NCI-H1930 (cell line): Measurements from ENCODE around the gene ATP6V1G2.
"Not testable (repeated sequence)": the region's sequence is repeated elsewhere in the genome, so short reads cannot be mapped to it uniquely, and the experiment has no call there.

Experiments
- DNase-seq, 2 experiments: peaks; one replicate each; lab custom pipeline; 2025; lab: John Stamatoyannopoulos, UW

Gene ATP6V1G2

DNA sequence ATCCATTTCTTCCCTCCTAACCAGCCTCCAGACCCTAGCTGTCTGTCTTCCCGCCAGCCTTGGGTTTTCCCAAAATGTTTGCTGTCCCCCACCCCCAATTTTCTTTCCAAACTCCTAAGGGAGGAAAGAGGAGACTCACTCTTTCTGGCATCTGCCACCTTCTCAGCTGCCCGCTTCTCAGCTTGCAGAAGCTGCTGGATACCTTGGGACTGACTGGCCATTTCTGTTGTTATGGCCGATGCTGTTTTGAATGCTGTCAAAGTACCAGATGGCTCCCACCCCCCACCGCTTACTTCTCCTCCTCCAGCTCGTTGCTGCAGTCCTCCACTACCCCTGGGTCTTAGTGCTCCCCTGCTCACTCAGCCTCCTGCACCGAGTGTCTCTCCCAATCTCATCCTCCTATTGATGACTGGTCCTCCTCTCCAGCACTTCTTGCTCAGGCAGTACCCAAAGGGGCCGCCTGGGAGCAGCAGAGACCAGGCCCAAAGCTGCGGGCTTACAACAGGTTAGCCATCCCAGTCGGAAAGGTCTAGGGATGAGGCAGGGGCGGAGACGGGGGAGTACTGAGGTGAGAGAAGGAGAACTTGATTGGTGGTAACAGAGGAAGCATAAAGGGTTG lies at the start of gene ATP6V1G2:
TSS of gene ATP6V1G2 (minus strand) at position 270 of the 619 bp plus-strand sequence. CDS start at position 221, 49 bp downstream.
- DNase-seq = peak; percentile 85 to 87

DNA sequence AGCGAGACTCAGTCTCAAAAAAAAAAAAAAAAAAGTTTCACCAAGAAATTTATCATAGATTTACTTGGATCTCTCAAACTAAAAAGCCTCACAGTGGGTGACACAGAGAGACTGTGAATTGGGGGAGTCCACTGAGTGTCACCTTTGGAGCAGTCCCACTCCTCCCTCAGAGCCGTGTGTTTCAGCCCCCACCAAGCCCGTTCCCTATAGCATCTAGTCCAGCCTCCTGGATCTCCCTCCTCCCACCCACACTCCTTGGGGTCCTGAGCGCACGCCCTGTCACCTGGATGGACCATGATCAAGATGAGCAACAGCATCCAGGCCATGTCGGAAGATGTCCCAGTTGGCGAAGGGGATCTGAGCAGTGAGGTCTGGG lies 46.0 kb upstream of the ATP6V1G2 start:
- no peak for DNase-seq

DNA sequence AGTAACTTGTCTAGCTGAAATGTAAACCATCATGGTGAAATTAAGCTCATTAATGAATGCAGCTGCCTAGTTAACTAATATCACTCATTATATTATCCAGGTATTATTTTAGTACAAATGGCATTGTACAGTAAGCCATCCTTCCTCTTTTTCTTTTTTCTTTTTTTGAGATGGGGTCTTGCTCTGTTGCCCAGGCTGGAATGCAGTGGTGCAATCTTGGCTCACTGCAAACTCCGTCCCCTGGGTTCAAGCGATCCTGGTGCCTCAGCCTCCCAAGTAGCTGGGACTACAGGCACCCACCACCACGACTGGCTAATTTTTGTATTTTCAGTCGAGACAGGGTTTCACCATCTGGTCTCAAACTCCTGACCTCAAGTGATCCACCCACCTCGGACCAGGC lies 44.3 kb upstream of the ATP6V1G2 start:
- not testable (repeated sequence) for DNase-seq

DNA sequence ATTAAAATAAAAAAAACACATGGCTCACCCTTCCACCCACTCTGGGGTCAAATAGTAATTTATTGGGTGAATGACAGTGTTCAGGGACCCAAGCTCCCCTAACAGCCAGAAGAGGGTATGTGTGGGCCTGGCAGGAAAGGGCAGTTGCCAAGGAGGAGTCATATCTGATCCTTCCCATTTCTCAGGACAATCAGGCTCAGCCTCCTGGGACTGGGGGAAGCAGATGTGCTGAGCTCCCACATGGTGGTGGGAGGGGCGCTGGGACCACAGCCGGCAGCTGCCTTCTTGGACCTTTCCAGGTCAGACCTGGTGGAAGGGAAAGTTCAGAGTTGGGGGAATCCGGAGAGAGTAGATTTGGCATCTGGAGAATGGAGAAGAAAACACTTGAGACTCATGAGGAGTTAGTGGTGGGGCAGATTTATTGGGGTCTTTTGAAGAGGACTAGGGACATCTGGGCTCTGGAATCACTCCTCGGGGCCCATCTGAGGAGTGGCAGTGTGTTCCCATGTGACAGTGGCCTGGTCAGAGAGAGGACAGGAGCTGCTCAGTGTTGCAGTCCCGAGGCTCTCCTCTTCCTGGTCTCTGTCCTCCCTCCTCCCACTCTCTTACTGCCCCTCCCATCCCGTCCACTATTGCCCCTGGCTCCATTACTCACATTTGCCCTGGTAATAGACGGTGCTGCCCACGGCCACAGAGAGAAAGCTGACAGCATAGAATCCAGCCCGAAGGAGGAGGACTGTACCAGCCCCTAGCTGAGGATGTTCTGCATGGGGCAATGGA lies 42.7 kb upstream of the ATP6V1G2 start:
- DNase-seq = no peak

DNA sequence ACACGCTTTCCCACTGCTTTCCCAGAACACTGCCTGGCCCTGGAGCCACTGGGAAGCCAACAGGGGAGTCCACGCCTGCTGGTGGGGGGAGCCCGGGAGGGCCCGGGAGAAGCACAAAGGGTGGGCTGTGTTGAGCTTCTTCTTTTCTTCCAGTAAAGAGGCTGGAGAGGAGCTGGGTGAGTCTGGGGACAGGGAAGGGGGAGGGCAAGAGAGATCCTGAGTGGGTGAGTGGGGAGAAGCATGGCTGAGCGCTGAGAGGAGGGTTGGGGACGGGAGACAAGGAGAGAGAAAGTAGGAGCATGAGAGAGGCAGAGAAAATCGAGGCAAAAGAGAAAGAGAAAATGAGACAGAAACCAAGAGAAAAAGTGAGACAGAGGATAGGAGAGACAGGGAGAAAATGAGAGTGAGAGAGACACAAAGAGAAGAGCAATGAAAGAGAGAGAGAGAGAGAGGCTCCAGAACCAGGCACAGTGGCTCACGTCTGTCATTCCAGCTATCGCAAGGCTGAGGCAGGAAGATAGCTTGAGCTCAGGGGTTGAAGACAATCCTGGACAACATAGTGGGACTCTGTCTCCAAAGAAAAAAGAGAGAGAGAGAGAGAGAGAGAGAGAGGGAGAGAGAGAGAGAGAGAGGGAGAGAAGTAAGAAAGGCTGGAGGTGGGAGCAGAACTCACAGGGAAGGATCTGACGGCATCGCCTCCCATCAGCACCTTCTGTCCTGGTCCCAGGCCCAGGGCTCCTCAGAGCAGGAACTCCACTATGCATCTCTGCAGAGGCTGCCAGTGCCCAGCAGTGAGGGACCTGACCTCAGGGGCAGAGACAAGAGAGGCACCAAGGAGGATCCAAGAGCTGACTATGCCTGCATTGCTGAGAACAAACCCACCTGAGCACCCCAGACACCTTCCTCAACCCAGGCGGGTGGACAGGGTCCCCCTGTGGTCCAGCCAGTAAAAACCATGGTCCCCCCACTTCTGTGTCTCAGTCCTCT lies 41.7 kb upstream of the ATP6V1G2 start:
- DNase-seq = no peak

DNA sequence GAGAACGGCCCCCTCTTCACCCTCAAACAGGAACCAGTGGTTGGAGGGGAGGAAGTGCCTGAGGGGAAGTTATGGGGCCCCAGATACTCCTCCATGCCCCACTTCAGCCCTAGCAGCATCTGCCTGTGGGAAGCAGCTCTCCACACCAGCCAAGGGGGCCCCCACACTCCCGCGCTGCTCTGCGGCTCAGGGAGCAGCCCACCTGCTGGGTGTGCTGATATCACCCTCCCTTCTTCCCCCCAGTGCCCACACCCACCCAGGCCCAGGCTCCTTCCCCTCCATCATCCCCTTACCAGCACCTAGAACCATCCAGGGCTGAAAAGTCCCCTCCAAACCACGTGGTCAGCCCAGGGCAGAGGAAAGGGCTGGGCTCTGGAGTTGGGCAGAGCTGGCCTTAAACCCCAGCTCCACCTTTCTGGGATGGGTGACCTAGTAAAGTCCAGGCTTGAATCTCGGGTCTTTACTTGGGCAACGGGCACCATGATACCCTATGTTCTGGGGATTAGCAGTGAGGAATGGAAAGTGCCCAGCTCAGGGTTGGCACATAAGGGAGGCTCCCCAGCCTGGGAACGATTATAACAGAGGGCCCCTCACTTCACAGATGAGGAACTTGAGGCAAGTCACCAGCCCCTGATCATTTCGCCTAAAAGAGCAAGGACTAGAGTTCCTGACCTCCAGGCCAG lies 40.3 kb upstream of the ATP6V1G2 start:
- no peak for DNase-seq

DNA sequence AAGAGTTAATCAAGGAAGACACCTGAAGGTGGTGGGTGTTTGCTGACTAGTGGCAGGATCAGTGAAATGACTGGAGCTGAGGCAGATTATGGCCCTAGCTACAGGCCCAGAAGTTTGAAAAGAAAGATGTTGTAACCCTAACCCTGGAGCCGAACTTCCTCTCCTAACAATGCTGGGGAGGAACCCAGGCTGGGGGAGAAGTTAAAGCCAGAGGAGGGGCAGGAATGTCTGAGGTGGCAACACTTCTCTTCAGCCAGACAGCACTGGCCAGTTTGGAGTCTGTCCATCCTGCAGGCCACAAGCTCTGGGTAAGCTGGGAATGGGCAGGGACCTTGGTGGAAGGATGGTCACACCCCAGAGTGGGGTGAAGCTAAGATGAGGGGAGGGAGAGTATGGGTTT lies 39.6 kb upstream of the ATP6V1G2 start, which contains the start of gene LST1:
TSS of gene LST1 (plus strand) at position 270 of the 400 bp plus-strand sequence. CDS start 1,023 bp downstream, outside the sequence.
- DNase-seq = no peak

DNA sequence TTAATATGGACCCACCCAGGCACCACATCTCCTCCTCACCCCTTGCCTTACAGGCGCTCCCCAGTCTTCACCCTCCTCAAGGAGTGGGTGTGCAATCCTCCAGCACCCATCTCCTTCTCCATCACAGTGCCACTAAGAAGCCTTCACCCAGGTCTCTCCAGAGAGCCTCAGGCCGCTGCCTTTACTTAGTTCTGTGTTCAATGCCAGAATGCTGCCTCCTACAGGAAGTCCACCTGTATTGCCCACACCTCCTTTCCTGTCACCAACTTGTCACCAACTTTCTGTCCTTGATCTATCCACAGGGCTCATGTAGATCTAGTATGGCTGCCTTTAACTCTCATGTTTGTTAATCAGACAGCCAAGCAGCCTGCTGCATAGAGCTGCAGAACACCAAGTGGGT lies 39.1 kb upstream of the ATP6V1G2 start:
- DNase-seq = no peak

DNA sequence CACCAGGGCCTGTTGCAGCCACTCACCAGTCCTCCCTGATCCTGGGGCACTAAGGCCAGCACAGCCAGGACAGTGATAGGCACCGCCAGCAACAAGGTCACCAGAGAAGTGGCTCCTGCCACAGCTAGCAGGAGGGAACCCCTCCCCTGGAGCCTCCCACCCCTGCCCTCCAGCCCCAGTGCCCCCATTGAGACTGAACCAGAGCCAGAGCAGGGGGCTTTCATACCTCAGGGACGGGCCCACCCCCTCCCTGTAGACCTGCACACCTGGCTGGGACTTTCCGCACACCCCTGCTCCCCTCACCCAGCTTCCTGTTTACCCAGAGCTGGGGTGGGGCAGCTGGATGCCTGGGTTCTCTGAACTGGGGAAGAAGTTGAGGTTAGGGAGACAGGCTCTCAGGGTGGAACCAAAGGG lies 35.8 kb upstream of the ATP6V1G2 start, which contains the start of gene LTB:
TSS of gene LTB (minus strand) at position 195 of the 414 bp plus-strand sequence. CDS start at position 188, 7 bp downstream.
- no peak for DNase-seq

DNA sequence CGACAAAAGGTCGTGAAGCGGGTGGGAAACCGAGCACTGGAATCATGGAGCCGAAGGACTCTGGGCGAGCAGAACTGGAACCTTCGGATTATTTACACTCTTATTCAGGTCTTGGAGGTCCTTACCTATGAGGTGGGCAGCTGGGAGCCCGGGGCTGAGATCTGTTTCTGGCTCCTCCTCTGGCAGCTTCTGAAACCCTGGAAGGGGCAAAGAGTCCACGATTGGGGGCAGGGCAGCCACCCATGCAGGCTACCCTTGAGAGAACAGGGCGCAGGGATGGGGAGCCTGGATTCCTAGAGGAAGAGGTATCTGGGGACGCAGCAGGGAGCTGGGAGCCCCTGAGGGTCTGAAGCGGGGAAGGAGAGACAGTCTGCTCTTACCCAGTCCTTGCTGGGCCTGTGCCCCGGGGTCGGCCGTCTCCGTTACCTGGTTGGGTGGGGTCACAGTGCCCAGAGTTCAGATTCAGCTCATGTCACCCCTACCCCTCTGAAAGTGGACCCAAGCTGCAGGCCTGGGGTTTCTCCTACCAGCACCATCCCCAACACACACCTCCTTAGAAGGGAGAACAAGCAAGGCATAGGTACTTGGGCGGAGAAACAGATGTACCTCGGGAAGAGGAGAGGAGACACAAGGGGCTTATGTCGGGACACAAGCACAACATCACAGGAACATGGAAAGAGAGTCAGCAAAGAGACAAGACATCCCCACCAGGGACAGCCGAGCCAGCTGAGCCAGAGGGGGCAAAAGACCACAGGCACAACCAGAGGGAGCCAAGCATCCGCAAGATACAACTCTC lies 35.2 kb upstream of the ATP6V1G2 start:
- DNase-seq = no peak

DNA sequence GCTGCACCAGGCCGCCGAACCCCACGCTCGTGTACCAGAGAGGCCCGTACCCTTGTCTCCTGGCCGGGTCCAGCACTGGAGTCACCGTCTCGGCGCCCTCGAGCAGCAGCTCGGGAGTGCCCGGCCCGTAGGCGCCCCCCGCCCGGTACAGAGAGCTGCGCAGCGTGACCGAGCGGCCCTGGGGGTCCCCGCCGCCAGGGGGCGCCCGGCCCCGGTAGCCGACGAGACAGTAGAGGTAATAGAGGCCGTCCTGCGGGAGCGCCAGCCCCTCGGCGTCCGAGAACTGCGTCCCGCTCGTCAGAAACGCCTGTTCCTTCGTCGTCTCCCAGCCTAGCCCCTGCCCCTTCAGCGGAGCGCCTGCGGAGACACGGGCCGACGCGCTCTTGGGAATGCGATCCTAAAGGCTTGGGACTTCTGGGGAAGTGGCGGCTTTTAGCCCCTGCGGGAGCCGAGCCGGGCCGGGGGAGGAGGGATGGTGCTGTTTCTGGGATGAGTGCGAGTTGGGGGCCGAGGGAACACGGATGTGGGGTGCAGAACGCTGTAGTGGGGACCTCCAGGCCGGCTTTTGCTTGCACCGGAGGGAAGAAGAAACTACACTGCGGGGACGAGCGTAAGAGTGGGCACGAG lies 34.5 kb upstream of the ATP6V1G2 start:
- DNase-seq = peak; percentile 39 to 79

DNA sequence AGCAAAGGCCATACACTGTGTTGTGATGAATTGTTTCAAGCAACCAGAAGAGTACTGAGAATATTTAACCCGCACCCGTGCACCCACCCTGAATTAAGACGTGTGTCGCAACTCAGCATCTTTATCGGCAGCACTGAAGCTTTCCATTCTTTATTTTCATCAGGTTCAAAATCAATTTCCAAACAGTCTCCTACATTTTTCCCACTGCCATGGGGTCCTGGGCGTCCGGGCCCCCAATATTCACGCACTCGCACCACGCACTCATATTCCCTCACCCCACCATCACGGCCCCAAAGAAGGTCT lies 34.0 kb upstream of the ATP6V1G2 start:
- DNase-seq = no peak

DNA sequence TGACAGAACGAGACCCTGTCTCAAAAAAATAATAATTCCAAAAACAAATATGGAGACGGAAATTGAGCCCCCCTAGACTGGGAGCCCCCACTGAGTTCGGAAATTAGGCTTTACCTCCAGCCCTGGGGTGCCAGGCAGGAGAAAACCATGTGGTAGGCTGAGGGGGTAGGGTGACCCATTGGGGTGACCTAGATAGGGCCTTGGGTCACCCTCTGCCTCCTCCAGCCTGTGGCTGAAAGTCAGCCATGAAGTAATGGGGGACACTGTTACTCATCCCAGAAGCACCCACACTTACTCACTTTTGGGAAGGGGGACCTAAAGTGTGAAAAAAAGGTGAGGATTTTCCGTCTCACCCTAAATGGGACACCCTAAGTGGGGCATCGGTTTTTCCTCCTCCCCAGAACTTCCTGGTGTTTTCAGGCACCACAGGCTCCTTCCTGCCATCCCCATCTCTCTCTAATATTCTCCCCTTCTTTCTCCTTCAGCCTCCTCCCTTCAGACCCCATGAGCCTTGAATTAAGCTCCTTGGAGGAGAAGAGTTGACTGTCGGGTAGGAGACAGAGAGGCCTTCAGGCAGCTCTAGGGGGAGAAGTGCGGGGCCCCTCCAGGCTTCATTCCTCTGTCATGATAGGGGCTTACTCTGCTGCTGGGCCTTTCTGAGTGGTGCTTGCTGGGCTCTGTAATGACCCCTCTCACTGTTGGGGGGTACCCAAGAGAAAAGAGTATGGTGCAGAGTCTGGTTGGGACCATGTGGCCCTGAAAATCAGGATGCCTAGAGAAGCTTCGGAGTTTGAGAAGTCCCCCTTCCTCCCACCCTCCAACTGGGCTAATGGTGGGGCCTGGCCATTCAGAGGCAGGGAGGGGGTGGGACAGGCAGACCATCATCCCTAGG lies 33.4 kb upstream of the ATP6V1G2 start:
- DNase-seq = no peak

DNA sequence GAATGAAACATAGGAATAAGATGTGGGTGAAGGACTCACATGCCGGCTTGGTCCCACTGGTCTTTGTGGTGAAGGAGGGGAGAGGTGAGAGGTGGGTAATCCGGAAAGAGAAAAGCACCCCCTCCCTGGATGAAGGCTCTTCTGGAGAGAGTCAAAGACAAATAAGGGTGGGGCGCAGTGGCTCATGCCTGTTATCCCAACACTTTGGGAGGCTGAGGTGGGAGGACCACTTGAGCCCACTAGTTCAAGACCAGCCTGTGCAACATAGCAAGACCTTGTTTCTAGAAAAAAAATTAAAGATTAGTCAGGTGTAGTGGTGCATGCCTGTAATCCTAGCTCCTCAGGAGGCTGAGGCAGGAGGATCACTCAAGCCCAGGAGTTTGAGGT lies 32.7 kb upstream of the ATP6V1G2 start:
- DNase-seq = no peak

DNA sequence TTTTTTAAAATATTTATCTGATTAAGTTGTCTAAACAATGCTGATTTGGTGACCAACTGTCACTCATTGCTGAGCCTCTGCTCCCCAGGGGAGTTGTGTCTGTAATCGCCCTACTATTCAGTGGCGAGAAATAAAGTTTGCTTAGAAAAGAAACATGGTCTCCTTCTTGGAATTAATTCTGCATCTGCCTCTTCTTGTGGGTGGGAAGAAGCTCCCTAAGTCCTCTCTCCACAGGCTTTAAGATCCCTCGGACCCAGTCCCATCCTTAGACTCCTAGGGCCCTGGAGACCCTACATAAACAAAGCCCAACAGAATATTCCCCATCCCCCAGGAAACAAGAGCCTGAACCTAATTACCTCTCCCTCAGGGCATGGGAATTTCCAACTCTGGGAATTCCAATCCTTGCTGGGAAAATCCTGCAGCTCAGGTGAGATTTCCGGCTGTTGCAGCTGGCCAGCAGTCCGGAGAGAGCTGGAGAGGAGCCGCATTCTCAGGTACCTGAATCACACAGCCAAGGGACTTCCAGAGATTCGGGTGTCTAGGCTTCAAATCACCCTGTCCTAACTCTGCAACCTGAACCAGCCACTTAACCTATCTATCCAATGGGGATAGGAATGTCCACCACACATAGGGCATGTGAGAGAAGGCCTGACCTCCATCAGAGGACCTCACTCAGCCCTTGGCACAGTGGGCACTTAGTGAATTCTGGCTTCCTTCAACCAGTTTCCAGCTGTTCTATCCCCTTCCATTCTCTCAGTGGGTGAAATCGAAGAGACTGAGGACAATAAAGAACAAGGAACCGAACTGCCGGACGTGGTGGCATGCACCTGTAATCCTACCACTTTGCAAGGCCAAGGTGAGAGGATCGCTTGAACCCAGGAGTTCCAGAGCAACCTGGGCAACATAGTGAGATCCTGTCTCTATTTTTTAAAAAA lies 32.0 kb upstream of the ATP6V1G2 start:
- no peak for DNase-seq

DNA sequence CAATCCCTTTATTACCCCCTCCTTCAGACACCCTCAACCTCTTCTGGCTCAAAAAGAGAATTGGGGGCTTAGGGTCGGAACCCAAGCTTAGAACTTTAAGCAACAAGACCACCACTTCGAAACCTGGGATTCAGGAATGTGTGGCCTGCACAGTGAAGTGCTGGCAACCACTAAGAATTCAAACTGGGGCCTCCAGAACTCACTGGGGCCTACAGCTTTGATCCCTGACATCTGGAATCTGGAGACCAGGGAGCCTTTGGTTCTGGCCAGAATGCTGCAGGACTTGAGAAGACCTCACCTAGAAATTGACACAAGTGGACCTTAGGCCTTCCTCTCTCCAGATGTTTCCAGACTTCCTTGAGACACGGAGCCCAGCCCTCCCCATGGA lies 31.2 kb upstream of the ATP6V1G2 start:
- DNase-seq = no peak

DNA sequence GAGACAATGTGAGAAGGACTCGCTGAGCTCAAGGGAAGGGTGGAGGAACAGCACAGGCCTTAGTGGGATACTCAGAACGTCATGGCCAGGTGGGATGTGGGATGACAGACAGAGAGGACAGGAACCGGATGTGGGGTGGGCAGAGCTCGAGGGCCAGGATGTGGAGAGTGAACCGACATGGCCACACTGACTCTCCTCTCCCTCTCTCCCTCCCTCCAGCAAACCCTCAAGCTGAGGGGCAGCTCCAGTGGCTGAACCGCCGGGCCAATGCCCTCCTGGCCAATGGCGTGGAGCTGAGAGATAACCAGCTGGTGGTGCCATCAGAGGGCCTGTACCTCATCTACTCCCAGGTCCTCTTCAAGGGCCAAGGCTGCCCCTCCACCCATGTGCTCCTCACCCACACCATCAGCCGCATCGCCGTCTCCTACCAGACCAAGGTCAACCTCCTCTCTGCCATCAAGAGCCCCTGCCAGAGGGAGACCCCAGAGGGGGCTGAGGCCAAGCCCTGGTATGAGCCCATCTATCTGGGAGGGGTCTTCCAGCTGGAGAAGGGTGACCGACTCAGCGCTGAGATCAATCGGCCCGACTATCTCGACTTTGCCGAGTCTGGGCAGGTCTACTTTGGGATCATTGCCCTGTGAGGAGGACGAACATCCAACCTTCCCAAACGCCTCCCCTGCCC lies 30.6 kb upstream of the ATP6V1G2 start:
- DNase-seq = no peak
